CD4-positive, CD25-positive, alpha-beta regulatory T cell (primary cell): ENCODE measurements around the gene PPIF. TPM values are rescaled to one million over a fixed set of nuclear protein-coding genes. Genes with fewer than 3 reads are reported as not detected.

Experiments used
- ATAC-seq, 2 donors: fragments of 150-1000 bp; cut with Tn5 transposase; one replicate each; pipeline ENCODE4 v1.10.0; 2021; ENCODE audit warnings: low read depth in 2 of 2, moderate number of reproducible peaks in 2 of 2, moderate library complexity in 1 of 2
- DNase-seq, 3 donors: peaks; one replicate each; pipeline versions ENCODE4 v3.0.0 to v3.0.0-alpha.2; 2012 to 2022; ENCODE audit warnings: mixed read lengths in 1 of 3
- H3K27ac ChIP-seq: one replicate; pipeline ENCODE4 v1.7.0; 2013; ENCODE audit warnings: mild to moderate bottlenecking, low read length; ENCODE audit not compliant: insufficient read depth, poor library complexity, severe bottlenecking
- H3K27me3 ChIP-seq: one replicate; pipeline ENCODE4 v1.7.0; 2013; ENCODE audit warnings: low read length; ENCODE audit not compliant: control insufficient read depth, insufficient read depth
- H3K36me3 ChIP-seq: one replicate; pipeline ENCODE4 v1.7.0; 2013; ENCODE audit warnings: mild to moderate bottlenecking, low read length, moderate library complexity; ENCODE audit not compliant: control insufficient read depth, insufficient read depth
- H3K4me1 ChIP-seq: 2 replicates; pipeline ENCODE4 v1.7.0; 2013; ENCODE audit warnings: mild to moderate bottlenecking, low read length; ENCODE audit not compliant: insufficient read depth, control insufficient read depth, poor library complexity, severe bottlenecking
- H3K4me3 ChIP-seq: one replicate; pipeline ENCODE4 v1.7.0; 2013; ENCODE audit warnings: low read depth, mild to moderate bottlenecking, low read length, moderate library complexity
- H3K9me3 ChIP-seq, 2 experiments: 1 replicate in 1 of 2; 2 replicates in 1 of 2; pipeline ENCODE4 v1.7.0; 2013; ENCODE audit warnings: low read length in 2 of 2, mild to moderate bottlenecking in 1 of 2, moderate library complexity in 1 of 2; ENCODE audit not compliant: control insufficient read depth in 2 of 2
- H3K27ac Mint-ChIP-seq, 3 donors: one replicate each; pipeline ENCODE4 v1.8.0; 2020 to 2022; ENCODE audit warnings: mild to moderate bottlenecking in 3 of 3, mixed read lengths in 3 of 3, moderate library complexity in 2 of 3
- H3K27me3 Mint-ChIP-seq: one replicate; pipeline ENCODE4 v1.8.0; 2022; ENCODE audit warnings: mild to moderate bottlenecking, mixed read lengths
- H3K36me3 Mint-ChIP-seq: one replicate; pipeline ENCODE4 v1.8.0; 2020; ENCODE audit warnings: mixed read lengths
- H3K4me1 Mint-ChIP-seq, 4 donors: one replicate each; pipeline ENCODE4 v1.8.0; 2020 to 2022; ENCODE audit warnings: mixed read lengths in 4 of 4, mild to moderate bottlenecking in 1 of 4
- H3K4me3 Mint-ChIP-seq, 4 donors: one replicate each; pipeline ENCODE4 v1.8.0; 2020 to 2022; ENCODE audit warnings: mild to moderate bottlenecking in 4 of 4, mixed read lengths in 4 of 4, moderate library complexity in 3 of 4
- H3K9me3 Mint-ChIP-seq, 7 donors: one replicate each; pipeline ENCODE4 v1.8.0; 2020 to 2022; ENCODE audit warnings: mixed read lengths in 7 of 7, mild to moderate bottlenecking in 3 of 7, moderate library complexity in 2 of 7
- polyA plus RNA-seq, 4 donors: library from polyadenylated mRNA; unstranded; fragments of 300-500 nt; fragmentation: Illumina TruSeq; gene quantifications; one replicate each; pipeline ENCODE4 v1.2.3, GENCODE V29; 2021
- total RNA-seq: library from RNA; stranded (reverse); gene quantifications from one replicate; pipeline ENCODE4 v1.2.3, GENCODE V29; 2022

PPIF gene
- total and polyA plus RNA-seq, 5 donors from 2014 or later: 15.5 to 60.2 (median 18.0) TPM

DNA sequence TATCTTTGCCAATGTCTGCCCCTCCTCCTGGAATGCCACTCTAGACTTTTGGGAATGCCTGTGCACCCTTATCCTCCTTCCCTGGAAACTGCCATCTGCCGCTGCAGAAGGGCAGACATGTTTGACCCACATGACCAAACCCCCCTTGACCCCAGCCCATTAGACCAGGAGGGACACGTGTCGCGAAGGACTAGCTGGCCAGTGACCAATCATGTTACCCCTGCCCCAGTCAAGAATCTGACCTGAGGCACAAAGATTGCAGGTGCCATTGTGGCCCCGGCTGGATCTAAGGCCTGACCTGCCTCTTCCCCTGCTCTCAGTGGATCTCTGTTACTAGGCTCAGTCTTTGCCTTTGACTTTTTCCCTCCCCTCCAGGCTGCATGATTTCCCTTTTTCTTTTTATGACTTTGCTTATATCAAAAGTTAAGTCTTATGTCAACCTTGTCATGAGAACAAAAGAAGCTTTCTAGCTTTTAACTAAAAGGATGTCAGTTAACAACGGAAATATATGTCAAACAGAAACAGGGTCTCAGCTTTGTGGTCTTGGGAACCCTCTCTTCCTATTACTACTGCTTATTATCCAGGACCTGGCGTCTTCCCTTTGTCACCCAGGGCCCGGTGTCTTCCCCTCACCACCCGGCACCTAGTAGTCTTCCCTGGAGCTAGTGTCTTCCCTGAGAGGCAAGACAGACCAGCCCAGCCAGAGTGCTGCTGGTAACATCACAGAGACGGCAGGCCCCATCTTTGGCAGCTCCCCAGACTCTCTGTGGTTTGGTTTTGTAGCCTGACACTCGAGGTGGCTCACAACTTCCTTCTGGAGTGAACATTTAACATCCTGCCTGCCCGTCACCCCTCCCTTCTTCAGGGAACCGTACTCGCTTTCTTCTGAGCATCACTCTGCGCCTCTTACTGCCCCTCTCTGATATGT lies 24.4 kb upstream of the PPIF start:
- Histone ChIP-seq H3K9me3 (no peaks in the 10 kb centered on the region), H3K27ac (peak overlapping the region; percentile 67), H3K4me3 (peak overlapping the region; percentile 51), H3K36me3 (no peaks in the 10 kb centered on the region), H3K27me3 (no peaks in the 10 kb centered on the region), H3K4me1 (peaks cover 52% of the 10 kb centered on the region)
- Mint-ChIP-seq H3K27ac (peak overlapping the region; percentile 88 to 97 (median 90)), H3K27me3 (peaks cover 1% of the 10 kb centered on the region), H3K4me3 (peak overlapping the region; percentile 75 to 84 (median 82)), H3K36me3 (no peaks in the 10 kb centered on the region), H3K4me1 (peaks cover 18 to 69% (median 56%) of the 10 kb centered on the region in 4 donors), H3K9me3 (peaks cover 0 to 9% (median 0%) of the 10 kb centered on the region in 7 donors)
- ATAC-seq (peak; percentile 87 to 91), DNase-seq (peak; percentile 51 to 91 (median 78))

DNA sequence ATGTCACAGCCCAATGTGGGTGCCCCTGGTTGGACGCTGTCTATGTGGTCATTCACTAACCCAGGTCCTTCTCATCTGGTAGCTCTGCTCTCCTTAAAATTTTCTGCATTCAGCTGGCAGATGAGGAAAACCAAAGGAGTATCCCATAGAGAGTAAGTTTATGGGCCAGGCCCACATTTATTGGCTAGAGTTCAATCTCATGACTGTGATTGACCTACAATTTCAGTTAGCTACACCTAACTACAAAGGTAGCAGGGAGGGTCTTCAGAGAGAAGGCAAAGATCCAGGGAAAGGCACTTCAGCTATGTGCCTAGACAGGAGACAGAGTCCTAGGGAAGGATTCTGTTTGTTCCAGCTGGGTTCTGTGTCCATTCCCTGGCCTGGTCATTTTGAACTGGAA lies 23.7 kb upstream of the PPIF start:
- Mint-ChIP-seq H3K9me3 (peaks cover 0 to 9% (median 0%) of the 10 kb centered on the region in 7 donors), H3K27ac (peak overlapping the region; percentile 38 to 90 (median 88)), H3K4me1 (peaks cover 18 to 62% (median 49%) of the 10 kb centered on the region in 4 donors), H3K27me3 (no peaks in the 10 kb centered on the region), H3K4me3 (peak overlapping the region in 3 of 4 donors; percentile 75 to 84 (median 82)), H3K36me3 (no peaks in the 10 kb centered on the region)
- ATAC-seq (no peak), DNase-seq (no peak)
- H3K9me3 ChIP-seq: no peaks in the 10 kb centered on the region
- peaks cover 45% of the 10 kb centered on the region for H3K4me1 ChIP-seq
- no peaks in the 10 kb centered on the region for H3K36me3 ChIP-seq
- no peaks in the 10 kb centered on the region for H3K27me3 ChIP-seq
- H3K4me3 ChIP-seq: peak overlapping the region; percentile 13
- peak overlapping the region; percentile 67 for H3K27ac ChIP-seq

GRCh38 chr10:79324032-79324695 lies 23.1 kb upstream of the PPIF start:
- peaks cover 18 to 57% (median 43%) of the 10 kb centered on the region in 4 donors for H3K4me1 Mint-ChIP-seq
- H3K27me3 ChIP-seq: no peaks in the 10 kb centered on the region
- no peak for DNase-seq
- no peak for ATAC-seq
- H3K27me3 Mint-ChIP-seq: no peaks in the 10 kb centered on the region
- H3K36me3 ChIP-seq: no peaks in the 10 kb centered on the region
- no peaks in the 10 kb centered on the region for H3K9me3 ChIP-seq
- no peak overlapping the region for H3K4me3 ChIP-seq
- H3K4me1 ChIP-seq: peaks cover 39% of the 10 kb centered on the region
- peak overlapping the region in 1 of 3 donors; percentile 10 for H3K27ac Mint-ChIP-seq
- H3K4me3 Mint-ChIP-seq: peak overlapping the region in 1 of 4 donors; percentile 84
- no peak overlapping the region for H3K27ac ChIP-seq
- H3K9me3 Mint-ChIP-seq: peaks cover 0 to 5% (median 0%) of the 10 kb centered on the region in 7 donors
- no peaks in the 10 kb centered on the region for H3K36me3 Mint-ChIP-seq

DNA sequence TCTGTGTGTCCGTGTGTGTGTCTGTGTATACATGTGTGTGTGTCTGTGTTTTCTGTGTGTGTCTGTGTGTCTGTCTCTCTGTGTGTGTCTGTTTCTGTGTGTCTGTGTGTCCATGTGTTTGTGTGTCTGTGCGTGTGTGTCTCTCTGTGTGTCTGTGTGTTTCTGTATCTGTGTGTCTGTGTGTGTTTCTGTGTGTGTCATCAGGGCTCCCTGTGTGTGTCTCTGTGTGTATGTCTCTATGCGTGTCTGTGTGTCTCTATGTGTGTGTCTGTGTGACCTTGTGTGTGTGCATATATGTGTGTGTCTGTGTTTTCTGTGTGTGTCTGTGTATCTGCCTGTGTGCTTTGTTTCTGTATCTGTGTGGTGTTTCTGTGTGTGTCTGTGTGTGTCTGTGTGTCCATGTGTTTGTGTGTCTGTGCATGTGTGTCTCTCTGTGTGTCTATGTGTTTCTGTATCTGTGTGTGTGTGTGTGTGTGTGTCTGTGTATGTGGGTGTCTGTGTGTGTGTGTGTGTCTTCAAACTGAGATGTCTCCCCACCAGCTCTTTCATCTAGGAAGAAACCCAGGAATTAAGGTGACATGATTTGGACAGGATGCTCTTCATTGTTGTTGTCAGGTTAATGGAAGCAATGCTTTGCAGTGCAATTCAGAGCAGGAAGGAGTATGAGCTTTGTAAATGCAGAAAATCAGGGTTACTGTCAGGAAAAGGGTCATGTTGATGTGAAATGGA lies 20.7 kb upstream of the PPIF start:
- no peak overlapping the region for H3K27ac Mint-ChIP-seq
- H3K4me3 Mint-ChIP-seq: no peak overlapping the region
- DNase-seq: no peak
- H3K27me3 ChIP-seq: no peaks in the 10 kb centered on the region
- peaks cover 25 to 41% (median 29%) of the 10 kb centered on the region in 4 donors for H3K4me1 Mint-ChIP-seq
- no peaks in the 10 kb centered on the region for H3K36me3 ChIP-seq
- H3K4me3 ChIP-seq: no peak overlapping the region
- H3K9me3 Mint-ChIP-seq: no peaks in the 10 kb centered on the region
- H3K4me1 ChIP-seq: peaks cover 27% of the 10 kb centered on the region
- H3K27me3 Mint-ChIP-seq: no peaks in the 10 kb centered on the region
- no peak overlapping the region for H3K27ac ChIP-seq
- no peaks in the 10 kb centered on the region for H3K9me3 ChIP-seq
- H3K36me3 Mint-ChIP-seq: no peaks in the 10 kb centered on the region
- ATAC-seq: no peak

DNA sequence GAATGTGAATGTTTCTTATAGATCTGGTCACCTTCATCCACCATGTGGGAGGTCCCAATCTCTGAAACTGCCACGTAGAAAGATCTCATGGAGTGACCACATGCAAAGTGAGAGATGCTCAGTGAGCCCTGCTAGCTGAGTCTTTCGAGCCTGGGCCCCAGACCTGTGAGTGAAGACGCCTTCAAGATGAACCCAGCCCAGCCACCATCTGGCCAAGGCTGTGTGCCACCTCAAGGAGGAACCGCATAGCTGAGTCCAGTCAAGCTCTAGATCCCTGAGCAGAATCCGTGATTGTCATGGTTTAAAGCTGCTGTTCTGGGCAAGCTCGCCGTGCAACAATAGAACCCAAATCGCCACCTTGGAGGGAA lies 20.2 kb upstream of the PPIF start:
- H3K36me3 ChIP-seq: no peaks in the 10 kb centered on the region
- H3K4me3 ChIP-seq: no peak overlapping the region
- H3K27me3 Mint-ChIP-seq: no peaks in the 10 kb centered on the region
- no peak overlapping the region for H3K4me3 Mint-ChIP-seq
- peaks cover 25 to 41% (median 29%) of the 10 kb centered on the region in 4 donors for H3K4me1 Mint-ChIP-seq
- H3K9me3 ChIP-seq: no peaks in the 10 kb centered on the region
- no peaks in the 10 kb centered on the region for H3K36me3 Mint-ChIP-seq
- H3K4me1 ChIP-seq: peaks cover 27% of the 10 kb centered on the region
- H3K27ac ChIP-seq: no peak overlapping the region
- DNase-seq: no peak
- ATAC-seq: no peak
- peaks cover 0 to 3% (median 0%) of the 10 kb centered on the region in 7 donors for H3K9me3 Mint-ChIP-seq
- H3K27me3 ChIP-seq: no peaks in the 10 kb centered on the region
- H3K27ac Mint-ChIP-seq: no peak overlapping the region

DNA sequence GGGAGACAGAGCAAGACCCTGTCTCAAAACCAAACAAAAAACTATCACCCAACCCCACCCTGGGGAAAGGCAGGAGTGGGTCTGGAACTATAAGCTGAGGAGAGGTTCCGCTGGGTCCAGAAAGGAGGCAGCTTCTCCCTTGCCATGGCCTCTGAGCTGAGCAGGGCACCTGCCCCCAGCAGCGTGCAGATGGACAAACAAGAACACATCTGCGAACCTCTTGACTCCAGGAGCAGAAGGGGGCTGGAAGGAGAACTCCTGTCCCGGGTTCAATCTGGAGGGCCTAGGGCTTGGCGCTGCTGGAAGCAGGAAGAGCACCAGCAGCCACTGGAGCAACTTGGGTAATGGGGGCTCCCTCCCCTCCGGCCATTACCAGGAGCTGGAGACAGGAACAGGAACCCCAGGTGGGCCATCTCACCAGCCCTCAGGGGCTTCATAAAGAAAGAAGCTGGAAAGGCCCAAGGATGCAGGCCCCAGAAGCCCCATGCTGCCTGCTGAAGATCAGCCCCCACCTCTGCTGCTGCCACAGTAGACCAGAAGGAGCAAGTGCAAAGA lies 19.0 kb upstream of the PPIF start:
- Mint-ChIP-seq H3K27me3 (no peaks in the 10 kb centered on the region), H3K27ac (no peak overlapping the region), H3K36me3 (no peaks in the 10 kb centered on the region), H3K4me3 (no peak overlapping the region), H3K9me3 (peaks cover 0 to 3% (median 0%) of the 10 kb centered on the region in 7 donors), H3K4me1 (peaks cover 17 to 31% (median 20%) of the 10 kb centered on the region in 4 donors)
- Histone ChIP-seq H3K9me3 (no peaks in the 10 kb centered on the region), H3K4me1 (peaks cover 16% of the 10 kb centered on the region), H3K36me3 (no peaks in the 10 kb centered on the region), H3K27me3 (no peaks in the 10 kb centered on the region), H3K27ac (no peak overlapping the region), H3K4me3 (no peak overlapping the region)
- DNase-seq (no peak), ATAC-seq (no peak)
